ENCODE results near the gene LYPD6B. TPM values are rescaled to one million over a fixed set of nuclear protein-coding genes. Genes with fewer than 3 reads are reported as not detected.

Gene LYPD6B
- total and polyA plus RNA-seq, 8 donors, result 0.79 to 35.8 (median 24.6) TPM

- H3K27me3 ChIP-seq, result peaks cover 8 to 55% of the 10 kb centered on the region in 2 donors
- H3K27ac ChIP-seq, result no peak overlapping the region
- H3K9me3 ChIP-seq, result peaks cover 0 to 2% of the 10 kb centered on the region in 2 donors
- TF ChIP-seq, protein P1, sequence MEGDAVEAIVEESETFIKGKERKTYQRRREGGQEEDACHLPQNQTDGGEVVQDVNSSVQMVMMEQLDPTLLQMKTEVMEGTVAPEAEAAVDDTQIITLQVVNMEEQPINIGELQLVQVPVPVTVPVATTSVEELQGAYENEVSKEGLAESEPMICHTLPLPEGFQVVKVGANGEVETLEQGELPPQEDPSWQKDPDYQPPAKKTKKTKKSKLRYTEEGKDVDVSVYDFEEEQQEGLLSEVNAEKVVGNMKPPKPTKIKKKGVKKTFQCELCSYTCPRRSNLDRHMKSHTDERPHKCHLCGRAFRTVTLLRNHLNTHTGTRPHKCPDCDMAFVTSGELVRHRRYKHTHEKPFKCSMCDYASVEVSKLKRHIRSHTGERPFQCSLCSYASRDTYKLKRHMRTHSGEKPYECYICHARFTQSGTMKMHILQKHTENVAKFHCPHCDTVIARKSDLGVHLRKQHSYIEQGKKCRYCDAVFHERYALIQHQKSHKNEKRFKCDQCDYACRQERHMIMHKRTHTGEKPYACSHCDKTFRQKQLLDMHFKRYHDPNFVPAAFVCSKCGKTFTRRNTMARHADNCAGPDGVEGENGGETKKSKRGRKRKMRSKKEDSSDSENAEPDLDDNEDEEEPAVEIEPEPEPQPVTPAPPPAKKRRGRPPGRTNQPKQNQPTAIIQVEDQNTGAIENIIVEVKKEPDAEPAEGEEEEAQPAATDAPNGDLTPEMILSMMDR (IDR thresholded peaks at IDR 0.05), result peak in 1 of 2 donors; percentile 40
- no peak overlapping the region for H3K4me3 ChIP-seq
- H3K4me1 ChIP-seq, result peaks cover 0 to 6% of the 10 kb centered on the region in 2 donors
- intact Hi-C loops (cut with DNase I), result no loop called here
- no peaks in the 10 kb centered on the region for H3K36me3 ChIP-seq
- no peak for ATAC-seq
- no peak for DNase-seq
These were observed 2.0 kb downstream of the LYPD6B start for GRCh38 chr2:149040451-149040850.

GRCh38 chr2:149041482-149041881 is 3.0 kb downstream of the LYPD6B start:
- no peak for DNase-seq
- H3K27ac ChIP-seq, result no peak overlapping the region
- intact Hi-C loops (cut with DNase I), result no loop called here

DNA sequence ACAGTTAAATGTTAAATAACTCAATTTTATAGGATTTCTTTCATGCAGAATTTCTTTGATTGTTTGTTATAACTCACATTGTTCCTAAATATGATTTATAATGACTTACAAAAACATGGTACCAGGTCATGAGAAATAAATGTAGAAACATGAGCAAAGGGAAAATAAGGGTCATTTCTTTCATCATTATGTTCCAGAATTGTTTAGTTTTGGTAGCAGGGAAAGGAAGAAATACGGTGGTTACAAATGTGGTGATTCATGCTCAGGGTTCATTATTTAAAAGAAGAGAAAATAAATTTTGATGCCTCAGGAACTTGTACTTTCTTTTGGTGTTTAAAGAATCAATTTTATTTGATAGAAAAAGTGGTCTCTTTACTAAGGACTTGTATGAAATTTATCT is 4.4 kb downstream of the LYPD6B start:
- TF ChIP-seq, protein P1 (IDR thresholded peaks at IDR 0.05), result no peak
- intact Hi-C loops (cut with DNase I), result no loop called here

More at GRCh38 chr2:149041482-149041881, 3.0 kb downstream of the LYPD6B start:
- no peak for ATAC-seq
- TF ChIP-seq, protein P1 (IDR thresholded peaks at IDR 0.05), result no peak
- Histone ChIP-seq H3K36me3 (no peaks in the 10 kb centered on the region), H3K4me1 (peaks cover 0 to 6% of the 10 kb centered on the region in 2 donors), H3K9me3 (peaks cover 0 to 10% of the 10 kb centered on the region in 2 donors), H3K27me3 (peaks cover 8 to 47% of the 10 kb centered on the region in 2 donors), H3K4me3 (no peak overlapping the region)

DNA sequence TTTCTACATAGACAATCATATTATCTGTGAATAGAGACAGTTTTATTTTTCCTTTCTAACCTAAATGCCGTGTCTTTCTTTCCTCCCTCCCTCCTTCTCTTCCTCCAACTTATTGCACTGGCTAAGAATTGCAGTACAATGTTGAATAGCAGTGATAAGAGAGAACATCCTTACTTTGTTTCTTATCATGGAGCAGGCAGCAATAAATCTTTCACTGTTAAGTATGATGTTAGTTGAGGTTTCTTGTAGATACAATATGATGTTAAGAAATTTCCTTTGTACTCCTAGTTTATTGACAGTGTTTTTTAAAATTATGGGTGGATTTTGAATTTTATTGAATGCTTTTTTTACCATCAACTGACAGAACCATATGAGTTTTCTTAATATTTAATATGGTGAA is 6.0 kb downstream of the LYPD6B start:
- intact Hi-C loops (cut with DNase I), result no loop called here
- ATAC-seq (no peak), DNase-seq (no peak)
- H3K4me1 ChIP-seq, result no peaks in the 10 kb centered on the region
- no peaks in the 10 kb centered on the region for H3K36me3 ChIP-seq
- peaks cover 0 to 24% of the 10 kb centered on the region in 2 donors for H3K9me3 ChIP-seq
- TF ChIP-seq, protein P1 (IDR thresholded peaks at IDR 0.05), result no peak
- H3K27ac ChIP-seq, result no peak overlapping the region
- H3K4me3 ChIP-seq, result no peak overlapping the region
- peaks cover under 1 to 16% of the 10 kb centered on the region in 2 donors for H3K27me3 ChIP-seq

More for the DNA sequence above, 4.4 kb downstream of the LYPD6B start:
- no peaks in the 10 kb centered on the region for H3K36me3 ChIP-seq
- DNase-seq, result no peak
- no peak for ATAC-seq
- peaks cover 8 to 33% of the 10 kb centered on the region in 2 donors for H3K27me3 ChIP-seq
- peaks cover 0 to 24% of the 10 kb centered on the region in 2 donors for H3K9me3 ChIP-seq
- no peak overlapping the region for H3K27ac ChIP-seq
- H3K4me1 ChIP-seq, result peaks cover 0 to 6% of the 10 kb centered on the region in 2 donors
- H3K4me3 ChIP-seq, result no peak overlapping the region

DNA sequence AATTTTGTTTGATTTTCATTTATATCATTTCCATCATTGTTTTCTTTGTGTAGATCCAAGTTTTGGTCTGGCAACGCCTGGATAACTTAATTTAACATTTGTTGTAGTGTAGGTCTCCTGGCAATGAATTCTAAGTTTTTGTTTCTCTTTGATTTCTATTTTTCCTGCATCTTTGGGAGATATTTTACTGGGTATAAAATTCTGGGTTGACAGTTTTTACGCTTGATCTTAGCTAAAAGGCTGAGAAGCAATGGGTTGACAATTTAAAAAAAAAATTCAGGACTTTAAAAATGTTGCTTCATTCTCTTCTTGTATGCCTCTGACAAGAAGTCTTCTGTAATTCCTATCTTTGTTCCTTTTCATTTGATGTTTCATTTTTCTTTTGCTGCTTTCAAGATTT is 8.6 kb downstream of the LYPD6B start:
- ATAC-seq (no peak), DNase-seq (no peak)
- TF ChIP-seq, protein P1 (IDR thresholded peaks at IDR 0.05), result no peak
- intact Hi-C loops (cut with DNase I), result no loop called here
- H3K4me3 ChIP-seq, result no peak overlapping the region
- no peaks in the 10 kb centered on the region for H3K36me3 ChIP-seq
- peaks cover 0 to 24% of the 10 kb centered on the region in 2 donors for H3K9me3 ChIP-seq
- no peaks in the 10 kb centered on the region for H3K27me3 ChIP-seq
- no peaks in the 10 kb centered on the region for H3K4me1 ChIP-seq
- no peak overlapping the region for H3K27ac ChIP-seq

All from left lung (tissue), 10 donors.